Loucy (cell line): Measurements from ENCODE around the gene TAB2.

Experiments
- H2AFZ ChIP-seq: fragments of 200-600 bp; sonication (generic); 2 replicates; pipeline ENCODE4 v1.6.0; 2016; ENCODE audit warnings: antibody characterized with exemption, mild to moderate bottlenecking, low read length, moderate library complexity
- H3F3A ChIP-seq: fragments of 200-600 bp; 2 replicates; pipeline ENCODE4 v1.6.0; 2016; ENCODE audit warnings: antibody characterized with exemption, low read depth, mild to moderate bottlenecking
- H3K27me3 ChIP-seq: fragments of 200-600 bp; sonication (generic); 2 replicates; pipeline ENCODE4 v1.6.1; 2014; ENCODE audit warnings: low read length, mild to moderate bottlenecking; ENCODE audit not compliant: insufficient read depth, poor library complexity, severe bottlenecking
- H3K36me3 ChIP-seq: fragments of 200-600 bp; sonication (generic); 2 replicates; pipeline ENCODE4 v1.6.1; 2016; ENCODE audit warnings: low read length; ENCODE audit not compliant: insufficient read depth
- H3K4me1 ChIP-seq: fragments of 200-600 bp; sonication (generic); 2 replicates; pipeline ENCODE4 v1.5.1; 2014; ENCODE audit warnings: low read length, mild to moderate bottlenecking; ENCODE audit not compliant: insufficient read depth, poor library complexity, severe bottlenecking
- H3K4me2 ChIP-seq: fragments of 200-600 bp; sonication (generic); 2 replicates; pipeline ENCODE4 v1.6.0; 2014; ENCODE audit warnings: antibody characterized with exemption, low read length, low read depth, mild to moderate bottlenecking; ENCODE audit not compliant: poor library complexity, severe bottlenecking
- H3K4me3 ChIP-seq: fragments of 200-600 bp; sonication (generic); 2 replicates; pipeline ENCODE4 v1.5.1; 2014; ENCODE audit warnings: low read length, mild to moderate bottlenecking, mixed read lengths; ENCODE audit not compliant: poor library complexity, severe bottlenecking
- H3K79me2 ChIP-seq: fragments of 200-600 bp; sonication (generic); 2 replicates; pipeline ENCODE4 v1.6.1; 2014; ENCODE audit warnings: low read length; ENCODE audit not compliant: insufficient read depth
- H3K9ac ChIP-seq: fragments of 200-600 bp; sonication (generic); 2 replicates; pipeline ENCODE4 v1.6.0; 2014; ENCODE audit warnings: mild to moderate bottlenecking, low read depth, low read length, moderate library complexity; ENCODE audit not compliant: poor library complexity, severe bottlenecking
- H3K9me2 ChIP-seq: fragments of 200-600 bp; sonication (generic); replicated peaks from 2 replicates; pipeline ENCODE4 v1.6.1; 2016; ENCODE audit warnings: low read depth, low read length, mixed read lengths
- H3K9me3 ChIP-seq: fragments of 200-600 bp; sonication (generic); 2 replicates; pipeline ENCODE4 v1.6.1; 2014; ENCODE audit warnings: mild to moderate bottlenecking, antibody characterized with exemption, low read length, low read depth; ENCODE audit not compliant: insufficient read depth
- H4K20me1 ChIP-seq: fragments of 200-600 bp; sonication (generic); 2 replicates; pipeline ENCODE4 v1.6.0; 2014; ENCODE audit warnings: antibody characterized with exemption, low read length, mild to moderate bottlenecking; ENCODE audit not compliant: insufficient read depth, poor library complexity, severe bottlenecking
- CTCF ChIP-seq: fragments of 200-600 bp; sonication (generic); conservative IDR thresholded peaks from 2 replicates; pipeline ENCODE4 v1.5.1; 2014; ENCODE audit warnings: mild to moderate bottlenecking, antibody characterized with exemption, low read length
- EZH2phosphoT487 ChIP-seq: fragments of 200-600 bp; IDR thresholded peaks from 2 replicates; pipeline ENCODE4 v1.6.1; 2018; ENCODE audit warnings: antibody characterized with exemption, mild to moderate bottlenecking, moderate library complexity, borderline replicate concordance

The TAB2 gene

GRCh38 chr6:149354009-149354408, 36.5 kb downstream of the TAB2 start:
- no peaks in the 10 kb centered on the region for H3K9me3 ChIP-seq
- no peak overlapping the region for H2AFZ ChIP-seq
- H3K9ac ChIP-seq, result no peak overlapping the region
- no peak for TF ChIP-seq EZH2phosphoT487
- TF ChIP-seq CTCF, result no peak
- H3K4me3 ChIP-seq, result no peak overlapping the region
- H3K4me1 ChIP-seq, result no peaks in the 10 kb centered on the region
- H3K27me3 ChIP-seq, result no peaks in the 10 kb centered on the region
- peaks cover 96% of the 10 kb centered on the region for H3K79me2 ChIP-seq
- H4K20me1 ChIP-seq, result peaks cover 67% of the 10 kb centered on the region
- no peaks in the 10 kb centered on the region for H3F3A ChIP-seq
- no peak overlapping the region for H3K4me2 ChIP-seq
- no peaks in the 10 kb centered on the region; the same call in 1 of the 2 replicates for H3K36me3 ChIP-seq
- H3K9me2 ChIP-seq, result no peaks in the 10 kb centered on the region

GRCh38 chr6:149356081-149356750, 38.7 kb downstream of the TAB2 start:
- Histone ChIP-seq H3K79me2 (peaks cover 97% of the 10 kb centered on the region), H3K4me1 (no peaks in the 10 kb centered on the region), H3F3A (no peaks in the 10 kb centered on the region), H3K4me3 (no peak overlapping the region), H3K9ac (no peak overlapping the region), H3K9me2 (no peaks in the 10 kb centered on the region), H3K9me3 (no peaks in the 10 kb centered on the region), H3K36me3 (peaks cover 9% of the 10 kb centered on the region; the same call in 1 of the 2 replicates), H4K20me1 (peaks cover 61% of the 10 kb centered on the region), H3K4me2 (no peak overlapping the region), H3K27me3 (no peaks in the 10 kb centered on the region), H2AFZ (no peak overlapping the region)
- TF ChIP-seq EZH2phosphoT487 (no peak), CTCF (no peak)

GRCh38 chr6:149357726-149358538, 40.4 kb downstream of the TAB2 start:
- no peaks in the 10 kb centered on the region for H3K4me1 ChIP-seq
- H3K9me2 ChIP-seq, result no peaks in the 10 kb centered on the region
- H3K27me3 ChIP-seq, result no peaks in the 10 kb centered on the region
- H4K20me1 ChIP-seq, result peaks cover 55% of the 10 kb centered on the region
- TF ChIP-seq CTCF (no peak), EZH2phosphoT487 (no peak)
- no peaks in the 10 kb centered on the region for H3K9me3 ChIP-seq
- H3K36me3 ChIP-seq, result peaks cover 9% of the 10 kb centered on the region; the same call in 1 of the 2 replicates
- H3K9ac ChIP-seq, result no peak overlapping the region
- H3K4me3 ChIP-seq, result no peak overlapping the region
- no peak overlapping the region for H2AFZ ChIP-seq
- peaks cover 97% of the 10 kb centered on the region for H3K79me2 ChIP-seq
- no peaks in the 10 kb centered on the region for H3F3A ChIP-seq
- no peak overlapping the region for H3K4me2 ChIP-seq
